Breast epithelium (tissue), 3 donors: Measurements from ENCODE around the gene CASK.

ENCODE experiments used
- POLR2A ChIP-seq: fragments of 450-650 bp; IDR thresholded peaks from one replicate; pipeline ENCODE4 v1.6.1; 2016; ENCODE audit warnings: antibody characterized with exemption, mild to moderate bottlenecking, moderate library complexity
- POLR2AphosphoS5 ChIP-seq, 3 donors: sonication (generic); formaldehyde crosslinking; IDR thresholded peaks; one replicate each; pipeline ENCODE4 v1.6.1; 2017; ENCODE audit warnings: antibody characterized with exemption in 3 of 3
- TF ChIP-seq, protein P1 (sequence below), 3 donors: fragments of 450-650 bp; IDR thresholded peaks; one replicate each; pipeline ENCODE4 v1.5.1; 2016 to 2017; ENCODE audit warnings: antibody characterized with exemption in 3 of 3, mild to moderate bottlenecking in 3 of 3, moderate library complexity in 3 of 3

DNA sequence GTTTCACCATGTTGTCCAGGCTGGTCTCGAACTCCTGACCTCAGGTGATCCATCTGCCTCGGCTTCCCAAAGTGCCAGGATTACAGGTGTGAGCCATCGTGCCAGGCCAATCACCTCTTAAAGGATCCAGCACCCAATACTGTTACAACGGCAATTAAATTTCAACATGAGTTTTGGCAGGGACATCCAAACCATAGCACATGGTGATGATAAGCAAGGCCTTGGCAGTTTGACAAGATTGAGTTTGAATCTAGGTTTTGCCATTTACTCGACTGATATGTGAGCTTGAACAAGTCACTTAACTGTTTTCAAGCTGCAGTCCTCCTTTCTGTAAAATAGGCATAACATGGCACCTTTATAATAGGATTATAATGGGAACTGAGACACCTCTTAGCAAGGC, 115.3 kb downstream of the CASK start:
- TF ChIP-seq, protein P1, sequence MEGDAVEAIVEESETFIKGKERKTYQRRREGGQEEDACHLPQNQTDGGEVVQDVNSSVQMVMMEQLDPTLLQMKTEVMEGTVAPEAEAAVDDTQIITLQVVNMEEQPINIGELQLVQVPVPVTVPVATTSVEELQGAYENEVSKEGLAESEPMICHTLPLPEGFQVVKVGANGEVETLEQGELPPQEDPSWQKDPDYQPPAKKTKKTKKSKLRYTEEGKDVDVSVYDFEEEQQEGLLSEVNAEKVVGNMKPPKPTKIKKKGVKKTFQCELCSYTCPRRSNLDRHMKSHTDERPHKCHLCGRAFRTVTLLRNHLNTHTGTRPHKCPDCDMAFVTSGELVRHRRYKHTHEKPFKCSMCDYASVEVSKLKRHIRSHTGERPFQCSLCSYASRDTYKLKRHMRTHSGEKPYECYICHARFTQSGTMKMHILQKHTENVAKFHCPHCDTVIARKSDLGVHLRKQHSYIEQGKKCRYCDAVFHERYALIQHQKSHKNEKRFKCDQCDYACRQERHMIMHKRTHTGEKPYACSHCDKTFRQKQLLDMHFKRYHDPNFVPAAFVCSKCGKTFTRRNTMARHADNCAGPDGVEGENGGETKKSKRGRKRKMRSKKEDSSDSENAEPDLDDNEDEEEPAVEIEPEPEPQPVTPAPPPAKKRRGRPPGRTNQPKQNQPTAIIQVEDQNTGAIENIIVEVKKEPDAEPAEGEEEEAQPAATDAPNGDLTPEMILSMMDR (IDR thresholded peaks at IDR 0.05): no peak
- TF ChIP-seq POLR2A: no peak
- TF ChIP-seq POLR2AphosphoS5 (IDR thresholded peaks at IDR 0.05): no peak
